ENCODE measurements around the gene WDR38.

The WDR38 gene

DNA sequence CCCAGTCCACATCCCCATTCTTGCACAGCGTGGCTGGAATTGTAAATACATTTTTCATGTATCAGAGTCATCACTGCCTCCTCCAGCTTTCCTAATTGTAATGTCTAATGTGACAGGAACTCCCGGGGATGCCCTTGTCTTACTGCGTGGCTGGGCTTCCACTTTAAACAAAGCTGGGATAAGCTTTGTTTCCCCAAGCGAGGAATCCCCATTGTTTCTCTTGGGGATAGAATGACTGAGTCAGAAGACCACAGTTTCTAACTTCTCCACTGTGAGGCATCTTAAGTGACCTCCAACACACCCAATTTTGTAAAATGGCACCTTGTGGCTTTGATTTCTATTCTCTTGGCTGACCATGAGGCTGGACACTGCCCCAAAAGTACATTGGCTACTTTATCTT, 31.1 kb downstream of the WDR38 start:
- no peak for TF ChIP-seq JUND (IDR thresholded peaks at IDR 0.05; ENCODE audit: low read depth)
- DNase-seq (ENCODE audit: low read depth in 1 of 2, low spot score in 1 of 2), result no peak
- in situ Hi-C loops (cut with HindIII; ENCODE audit: low pct_unique_long_range_greater_than_20kb, low sequenced_read_pairs), result no loop called here

GRCh38 chr9:124885551-124885950, 32.3 kb downstream of the WDR38 start:
- DNase-seq (ENCODE audit: low read depth in 1 of 2, low spot score in 1 of 2), result no peak
- in situ Hi-C loops (cut with HindIII; ENCODE audit: low pct_unique_long_range_greater_than_20kb, low sequenced_read_pairs), result no loop called here
- TF ChIP-seq JUND (IDR thresholded peaks at IDR 0.05; ENCODE audit: low read depth), result no peak

DNA sequence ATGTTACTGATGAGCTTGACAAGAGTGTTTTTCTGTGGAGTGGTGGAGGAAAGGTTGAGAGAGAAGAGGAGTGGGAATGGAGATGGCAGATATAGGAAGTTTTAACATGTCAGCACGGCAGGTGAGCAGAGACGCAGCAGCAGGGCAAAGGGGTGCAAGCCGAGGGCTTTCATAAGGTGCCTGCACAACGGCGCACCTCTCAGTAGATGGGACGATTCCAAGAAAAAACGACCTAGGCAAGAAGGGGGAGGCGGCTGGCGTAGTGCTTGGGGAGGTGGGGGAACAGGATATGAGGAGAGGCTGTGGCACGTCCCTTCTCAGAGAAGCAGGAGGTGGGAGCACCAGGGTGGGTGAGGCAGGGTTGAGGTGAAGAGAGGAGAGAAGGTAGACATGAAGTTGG, 33.2 kb downstream of the WDR38 start:
- no peak for TF ChIP-seq JUND (IDR thresholded peaks at IDR 0.05; ENCODE audit: low read depth)
- in situ Hi-C loops (cut with HindIII; ENCODE audit: low pct_unique_long_range_greater_than_20kb, low sequenced_read_pairs), result no loop called here
- no peak for DNase-seq (ENCODE audit: low read depth in 1 of 2, low spot score in 1 of 2)

GRCh38 chr9:124886866-124887492, 33.7 kb downstream of the WDR38 start:
- in situ Hi-C loops (cut with HindIII; ENCODE audit: low pct_unique_long_range_greater_than_20kb, low sequenced_read_pairs), result no loop called here
- TF ChIP-seq JUND (IDR thresholded peaks at IDR 0.05; ENCODE audit: low read depth), result no peak
- no peak for DNase-seq (ENCODE audit: low read depth in 1 of 2, low spot score in 1 of 2)

GRCh38 chr9:124887832-124888231, 34.6 kb downstream of the WDR38 start:
- in situ Hi-C loops (cut with HindIII; ENCODE audit: low pct_unique_long_range_greater_than_20kb, low sequenced_read_pairs), result no loop called here
- DNase-seq (ENCODE audit: low read depth in 1 of 2, low spot score in 1 of 2), result no peak
- TF ChIP-seq JUND (IDR thresholded peaks at IDR 0.05; ENCODE audit: low read depth), result no peak

DNA sequence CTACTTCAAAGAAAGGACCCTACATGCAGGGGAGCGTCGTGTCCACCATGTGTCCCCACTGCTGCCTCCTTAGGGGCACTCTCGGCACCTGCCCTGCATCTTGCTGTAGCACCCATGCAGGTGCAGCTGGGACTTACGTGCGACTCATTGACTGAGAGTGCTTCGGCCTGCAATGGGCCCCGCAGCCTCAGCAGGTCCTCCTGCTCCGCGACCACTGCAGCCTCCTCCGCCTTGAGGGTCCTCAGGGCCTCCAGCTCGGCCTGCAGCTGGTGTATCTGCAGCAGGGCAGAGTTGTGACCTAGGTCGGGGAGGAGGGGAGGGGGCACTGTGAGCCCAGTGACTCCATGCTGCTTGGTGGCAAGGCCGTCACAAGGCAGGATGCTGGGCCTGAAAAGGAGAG, 35.7 kb downstream of the WDR38 start:
- in situ Hi-C loops (cut with HindIII; ENCODE audit: low pct_unique_long_range_greater_than_20kb, low sequenced_read_pairs), result no loop called here
- DNase-seq (ENCODE audit: low read depth in 1 of 2, low spot score in 1 of 2), result no peak
- no peak for TF ChIP-seq JUND (IDR thresholded peaks at IDR 0.05; ENCODE audit: low read depth)

DNA sequence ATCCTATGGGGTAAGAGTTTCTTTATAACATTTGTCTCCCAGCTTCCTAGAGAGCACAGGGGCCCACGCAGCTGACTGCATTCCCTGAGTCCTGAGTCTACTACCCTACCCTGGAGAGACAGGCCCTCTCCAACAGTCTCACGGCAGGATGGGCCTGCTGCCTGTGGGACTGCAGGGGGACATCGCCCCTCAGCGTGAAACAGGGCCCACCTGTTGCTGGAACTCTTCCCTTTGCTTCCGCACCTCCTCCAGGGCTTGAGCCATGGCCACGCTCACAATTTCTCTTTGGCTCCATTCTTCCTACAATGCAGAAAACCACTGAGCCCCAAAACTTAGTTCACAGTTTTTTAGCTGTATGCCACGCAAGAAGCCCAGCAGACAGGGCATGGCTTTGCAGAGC, 36.9 kb downstream of the WDR38 start:
- in situ Hi-C loops (cut with HindIII; ENCODE audit: low pct_unique_long_range_greater_than_20kb, low sequenced_read_pairs), result no loop called here
- no peak for DNase-seq (ENCODE audit: low read depth in 1 of 2, low spot score in 1 of 2)

DNA sequence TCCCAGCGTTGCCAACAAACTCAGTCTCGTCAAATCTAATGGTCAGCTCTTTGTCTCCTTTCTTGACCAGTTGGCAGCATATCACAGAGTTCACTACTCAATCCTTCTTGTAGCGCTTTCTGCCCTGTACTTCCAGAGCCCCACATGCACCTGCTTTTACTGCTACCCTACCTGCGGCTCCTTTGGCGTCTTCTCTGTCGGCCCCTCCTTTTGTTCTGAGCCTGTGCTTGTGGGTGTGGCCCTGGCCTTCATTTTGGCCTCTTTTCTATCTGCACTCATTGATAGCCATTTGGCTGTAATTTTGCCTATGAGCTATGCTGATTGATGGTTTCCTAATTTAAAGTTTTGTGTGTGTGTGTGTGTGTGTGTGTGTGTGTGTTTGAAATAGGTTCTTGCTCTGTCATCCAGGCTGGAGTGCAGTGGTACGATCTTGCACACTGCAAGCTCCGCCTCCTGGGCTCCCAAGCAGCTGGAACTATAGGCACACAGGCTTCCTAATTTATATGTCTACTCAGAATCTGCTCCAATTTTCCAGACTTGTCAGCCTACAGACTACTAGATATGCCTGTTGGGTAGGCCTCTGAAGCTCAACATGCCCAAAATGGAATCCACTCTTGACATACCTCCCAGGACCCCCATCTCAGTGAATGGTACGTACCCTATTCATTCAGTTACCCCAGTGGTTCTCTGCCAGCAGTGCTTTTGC, 40.9 kb downstream of the WDR38 start:
- DNase-seq (ENCODE audit: low read depth in 1 of 2, low spot score in 1 of 2), result no peak
- in situ Hi-C loops (cut with HindIII; ENCODE audit: low pct_unique_long_range_greater_than_20kb, low sequenced_read_pairs), result no loop called here
- no peak for TF ChIP-seq JUND (IDR thresholded peaks at IDR 0.05; ENCODE audit: low read depth)

More for the DNA sequence above, 36.9 kb downstream of the WDR38 start:
- no peak for TF ChIP-seq JUND (IDR thresholded peaks at IDR 0.05; ENCODE audit: low read depth)

GRCh38 chr9:124894741-124895170, 41.5 kb downstream of the WDR38 start:
- TF ChIP-seq JUND (IDR thresholded peaks at IDR 0.05; ENCODE audit: low read depth), result no peak
- in situ Hi-C loops (cut with HindIII; ENCODE audit: low pct_unique_long_range_greater_than_20kb, low sequenced_read_pairs), result no loop called here

GRCh38 chr9:124897570-124898460, 44.6 kb downstream of the WDR38 start:
- in situ Hi-C loops (cut with HindIII; ENCODE audit: low pct_unique_long_range_greater_than_20kb, low sequenced_read_pairs), result no loop called here
- TF ChIP-seq JUND (IDR thresholded peaks at IDR 0.05; ENCODE audit: low read depth), result no peak
- no peak for DNase-seq (ENCODE audit: low read depth in 1 of 2, low spot score in 1 of 2)

More at GRCh38 chr9:124894741-124895170, 41.5 kb downstream of the WDR38 start:
- peak; percentile 20 to 63 for DNase-seq (ENCODE audit: low read depth in 1 of 2, low spot score in 1 of 2)

DNA sequence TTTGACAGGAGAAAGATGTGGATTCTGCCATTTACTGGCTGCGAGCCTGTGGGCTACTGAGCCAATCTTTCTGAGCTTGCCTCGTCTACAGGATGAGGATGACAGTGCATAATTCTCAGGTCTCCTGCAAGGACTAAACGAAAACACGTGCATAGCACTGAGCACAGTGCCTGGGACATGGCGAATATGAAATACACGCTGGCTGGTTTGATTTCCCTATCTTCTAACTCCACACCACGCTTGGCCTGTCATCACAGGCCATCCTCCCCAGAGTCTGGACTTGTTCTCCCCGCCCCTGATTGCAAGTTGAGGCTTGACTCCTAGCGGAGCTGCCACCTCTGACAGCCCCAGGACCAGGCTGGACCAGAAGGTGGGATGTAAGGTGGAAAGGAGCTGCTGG, 46.6 kb downstream of the WDR38 start:
- in situ Hi-C loops (cut with HindIII; ENCODE audit: low pct_unique_long_range_greater_than_20kb, low sequenced_read_pairs), result no loop called here
- no peak for DNase-seq (ENCODE audit: low read depth in 1 of 2, low spot score in 1 of 2)
- no peak for TF ChIP-seq JUND (IDR thresholded peaks at IDR 0.05; ENCODE audit: low read depth)

GRCh38 chr9:124906966-124907365, 53.7 kb downstream of the WDR38 start:
- DNase-seq (ENCODE audit: low read depth in 1 of 2, low spot score in 1 of 2), result no peak
- no peak for TF ChIP-seq JUND (IDR thresholded peaks at IDR 0.05; ENCODE audit: low read depth)
- in situ Hi-C loops (cut with HindIII; ENCODE audit: low pct_unique_long_range_greater_than_20kb, low sequenced_read_pairs), result no loop called here
